Spleen (tissue), 7 donors: ENCODE measurements around the gene APOC1.

Experiments used
- CTCF ChIP-seq, 11 experiments: fragments of 200-600 bp in 7 of 11; fragments of 450-650 bp in 4 of 11; sonication (generic) in 4 of 11; IDR thresholded peaks in 8 of 11; conservative IDR thresholded peaks in 3 of 11; 1 replicate in 7 of 11; 2 replicates in 4 of 11; pipeline versions ENCODE4 v1.4.0 to v1.8.0; 2016 to 2021; ENCODE audit warnings: antibody characterized with exemption in 11 of 11, inconsistent platforms in 4 of 11, mild to moderate bottlenecking in 1 of 11
- POLR2A ChIP-seq, 3 donors: fragments of 450-650 bp; IDR thresholded peaks; one replicate each; pipeline ENCODE4 v1.5.1; 2017; ENCODE audit warnings: antibody characterized with exemption in 3 of 3, mild to moderate bottlenecking in 1 of 3
- POLR2AphosphoS5 ChIP-seq, 3 donors: sonication (generic); formaldehyde crosslinking; IDR thresholded peaks; one replicate each; pipeline ENCODE4 v1.5.1; 2017; ENCODE audit warnings: antibody characterized with exemption in 3 of 3
- donor health status: DM: no; HTN: no; CAD: no; lungs with moderate emphysema.
- donor health status: DM: no; HTN: no; CAD: no.
- donor health status: DM: no; HTN: no; CAD: no.

GRCh38 chr19:44884566-44884965 lies 29.8 kb upstream of the APOC1 start:
- TF ChIP-seq CTCF (IDR thresholded peaks at IDR 0.05 in 8 of 11, conservative IDR thresholded peaks at IDR 0.05 in 3 of 11) (no peak), POLR2A (IDR thresholded peaks at IDR 0.05) (no peak), POLR2AphosphoS5 (IDR thresholded peaks at IDR 0.05) (no peak)
